Stimulated activated CD4-positive, alpha-beta T cell treated with anti-CD3 and anti-CD28 coated beads, Interleukin-4, amount 100 ng/mL, for 24 hours (primary cell): ENCODE measurements around the gene RSPH10B2.
"Not testable (repeated sequence)": the region's sequence is repeated elsewhere in the genome, so short reads cannot be mapped to it uniquely, and the experiment has no call there.

Experiments used
- DNase-seq: peaks from one replicate; pipeline ENCODE4 v3.0.0-alpha.2; 2020

RSPH10B2 gene

DNA sequence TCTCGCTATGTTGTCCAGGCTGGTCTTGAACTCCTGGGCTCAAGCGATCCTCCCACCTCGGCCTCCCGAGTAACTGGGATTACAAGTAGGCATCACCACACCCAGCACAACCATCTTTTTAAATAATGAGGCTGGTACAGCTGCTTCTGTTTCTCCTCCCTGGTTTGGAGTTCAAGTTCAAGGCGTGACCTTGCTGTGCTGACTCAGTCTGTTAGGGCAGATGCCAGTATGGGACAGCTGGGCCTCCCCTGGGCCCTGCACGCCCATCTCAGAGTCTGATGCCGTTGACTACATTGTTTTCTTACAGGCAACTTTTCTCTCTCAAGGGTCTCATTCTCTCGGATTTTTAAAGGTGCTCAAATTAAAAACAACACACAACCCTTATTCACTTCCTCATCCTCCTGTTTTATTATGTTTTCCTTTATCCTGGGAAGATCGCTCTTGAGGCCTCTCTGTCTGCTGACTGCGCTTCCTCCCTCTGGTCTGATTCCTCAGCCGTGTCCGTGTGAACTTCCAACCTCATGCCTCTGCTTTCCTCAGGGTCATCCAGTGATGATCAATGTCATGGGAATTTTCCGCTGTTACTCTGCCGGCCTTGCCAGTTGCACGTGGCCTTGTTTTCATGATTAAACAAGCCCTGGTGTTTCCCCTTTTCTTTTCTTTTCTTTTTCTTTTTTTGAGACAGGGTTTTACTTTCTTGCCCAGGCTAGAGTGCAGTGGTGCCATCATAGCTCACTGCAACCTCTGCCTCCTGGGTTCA, 38.4 kb downstream of the RSPH10B2 start:
- DNase-seq: not testable (repeated sequence)

DNA sequence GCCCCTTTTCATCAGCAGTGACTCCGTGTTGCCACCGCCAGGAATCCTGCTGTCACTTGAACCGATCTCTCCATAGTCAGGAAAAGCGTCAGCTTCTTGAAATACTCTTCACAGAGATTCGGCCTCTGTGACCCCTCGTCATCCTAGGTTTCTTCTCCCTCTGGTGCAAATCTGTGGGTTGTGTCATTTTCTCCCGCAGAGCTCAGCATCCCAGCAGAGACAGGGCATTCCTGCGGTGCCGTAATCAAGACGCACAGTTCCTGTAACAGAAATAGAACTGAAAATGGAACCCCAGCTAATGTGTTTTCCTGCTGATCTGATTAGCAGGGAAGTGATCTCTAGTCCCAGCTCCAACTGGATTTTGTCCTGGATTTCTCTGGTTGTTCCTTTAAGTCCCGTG, 40.4 kb downstream of the RSPH10B2 start:
- not testable (repeated sequence) for DNase-seq

DNA sequence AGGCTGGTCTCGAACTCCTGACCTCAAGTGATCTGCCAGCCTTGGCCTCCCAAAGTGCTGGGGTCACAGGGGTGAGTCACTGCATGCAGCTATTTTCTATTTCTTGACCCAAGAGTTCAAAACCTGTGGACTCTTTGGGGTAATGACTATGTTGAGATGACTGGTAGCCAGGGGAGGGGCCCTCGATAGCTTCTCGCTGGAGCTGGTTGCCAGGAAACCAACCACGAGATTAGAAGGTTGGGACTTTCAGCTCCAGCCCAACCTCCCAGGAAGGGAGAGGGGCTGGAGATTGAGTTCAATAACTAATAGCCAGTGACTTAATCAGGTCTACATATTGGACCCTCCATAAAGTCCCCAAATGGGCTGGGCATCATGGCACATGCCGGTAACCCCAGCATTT, 43.3 kb downstream of the RSPH10B2 start:
- DNase-seq: not testable (repeated sequence)

DNA sequence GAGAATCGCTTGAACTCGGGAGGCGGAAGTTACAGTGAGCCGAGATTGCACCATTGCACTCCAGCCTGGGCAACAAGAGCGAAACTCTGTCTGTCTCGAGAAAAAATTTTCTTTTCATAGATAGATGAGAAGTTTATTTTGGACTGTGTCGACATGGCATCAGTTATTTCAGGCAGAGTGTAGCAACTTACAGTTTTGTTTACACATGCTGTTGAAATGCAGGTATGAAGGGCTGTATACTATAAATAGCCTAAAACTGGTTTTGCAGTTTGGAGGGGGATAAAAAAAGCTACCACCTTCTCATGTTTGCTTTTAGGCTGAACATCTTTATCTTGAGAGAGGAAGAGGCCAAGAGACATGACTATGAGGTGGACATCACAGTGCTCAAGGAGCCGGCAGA, 44.1 kb downstream of the RSPH10B2 start:
- not testable (repeated sequence) for DNase-seq

DNA sequence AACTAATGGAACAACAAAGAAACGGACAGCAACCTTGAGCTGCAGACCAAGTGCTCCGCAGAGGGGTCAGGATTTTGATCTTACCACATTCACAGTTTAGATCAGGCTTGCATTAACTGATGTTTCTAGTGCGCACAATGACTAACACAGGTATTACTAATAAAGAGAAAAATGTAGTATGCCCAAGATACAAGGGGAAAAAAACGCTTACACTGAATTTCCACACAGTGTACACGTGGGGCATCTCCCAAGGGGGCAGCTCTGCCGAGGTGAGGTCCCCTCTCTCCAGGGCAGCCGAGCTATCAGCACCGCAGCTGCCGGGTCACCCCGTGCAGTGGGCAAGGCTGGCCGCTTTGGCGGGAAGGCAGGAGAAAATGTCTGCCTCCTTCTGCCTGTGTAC, 46.0 kb downstream of the RSPH10B2 start:
- DNase-seq: not testable (repeated sequence)

DNA sequence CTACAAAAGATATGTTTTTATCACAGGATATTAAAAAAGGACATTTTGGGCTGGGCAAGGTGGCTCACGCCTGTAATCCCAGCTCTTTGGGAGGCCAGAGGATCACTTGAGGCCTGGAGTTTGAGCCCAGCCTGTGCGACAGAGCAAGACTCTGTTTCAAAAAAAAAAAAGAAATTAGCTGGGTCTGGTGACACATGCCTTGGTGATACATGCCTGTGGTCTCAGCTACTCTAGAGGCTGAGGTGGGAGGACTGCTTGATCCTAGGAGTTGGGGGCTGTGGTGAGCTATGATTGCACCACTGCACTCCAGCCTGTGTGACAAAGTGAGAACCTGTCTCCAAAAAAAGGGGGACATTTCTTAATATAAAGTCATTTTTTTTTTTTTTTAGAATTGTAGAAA, 46.4 kb downstream of the RSPH10B2 start:
- DNase-seq: not testable (repeated sequence)

DNA sequence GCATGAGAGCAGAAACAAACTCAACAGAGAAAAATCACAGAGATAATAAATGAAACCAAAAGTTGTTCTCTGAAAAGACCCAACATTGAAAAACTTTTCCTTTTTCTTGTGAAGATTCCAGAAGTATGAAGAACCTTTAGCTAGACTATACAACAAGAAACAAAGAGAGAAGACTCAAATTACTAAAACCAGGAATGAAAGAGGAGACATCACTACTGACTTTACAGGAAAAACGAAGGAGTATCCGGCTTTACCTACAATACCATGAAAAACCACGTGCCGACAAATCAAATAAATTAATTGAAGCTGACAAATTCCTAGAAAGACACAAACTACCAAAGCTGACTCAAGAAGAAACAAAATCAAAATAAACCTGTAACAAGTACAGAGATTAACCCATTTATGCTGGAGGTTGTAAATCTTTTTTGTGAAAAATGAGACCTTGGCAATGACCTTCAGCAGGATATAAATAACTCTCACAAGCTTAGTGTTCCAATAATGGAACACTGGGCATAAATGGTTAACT, 53.6 kb downstream of the RSPH10B2 start:
- DNase-seq: not testable (repeated sequence)

DNA sequence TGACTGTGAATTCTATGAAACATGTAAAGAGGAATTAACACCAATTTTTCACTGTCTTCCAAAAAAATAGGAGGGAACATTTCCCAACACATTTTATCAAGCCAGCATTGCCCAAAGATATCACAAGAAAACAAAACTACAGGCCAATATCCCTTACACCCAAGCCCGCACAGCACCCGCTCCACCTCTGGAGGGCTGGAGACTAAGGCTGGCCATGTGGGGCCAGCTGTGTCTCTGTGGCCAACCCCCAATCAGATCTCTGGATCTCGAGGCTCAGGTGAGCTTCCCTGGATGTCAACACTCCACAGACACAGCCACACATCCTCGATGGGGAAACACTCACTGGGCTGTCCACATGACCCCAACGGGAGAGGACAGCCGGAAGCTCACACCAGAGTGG, 54.1 kb downstream of the RSPH10B2 start:
- not testable (repeated sequence) for DNase-seq

DNA sequence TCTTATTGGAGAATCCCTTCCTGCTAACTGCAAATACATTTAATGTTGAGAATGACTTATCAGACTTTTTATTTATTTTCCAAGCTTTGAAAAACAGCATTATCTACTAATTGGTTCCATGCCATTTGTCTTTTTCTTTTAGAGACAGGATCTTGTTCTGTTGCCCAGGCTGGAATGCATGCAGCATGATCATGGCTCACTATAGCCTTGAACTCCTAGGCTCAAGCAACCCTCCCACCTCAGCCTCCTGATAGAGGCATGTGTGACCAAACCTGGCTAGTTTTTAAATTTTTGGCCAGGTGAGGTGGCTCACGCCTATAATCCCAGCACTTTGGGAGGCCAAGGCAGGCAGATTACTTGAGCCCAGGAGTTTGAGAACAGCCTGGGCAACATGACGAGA, 59.1 kb downstream of the RSPH10B2 start:
- not testable (repeated sequence) for DNase-seq

DNA sequence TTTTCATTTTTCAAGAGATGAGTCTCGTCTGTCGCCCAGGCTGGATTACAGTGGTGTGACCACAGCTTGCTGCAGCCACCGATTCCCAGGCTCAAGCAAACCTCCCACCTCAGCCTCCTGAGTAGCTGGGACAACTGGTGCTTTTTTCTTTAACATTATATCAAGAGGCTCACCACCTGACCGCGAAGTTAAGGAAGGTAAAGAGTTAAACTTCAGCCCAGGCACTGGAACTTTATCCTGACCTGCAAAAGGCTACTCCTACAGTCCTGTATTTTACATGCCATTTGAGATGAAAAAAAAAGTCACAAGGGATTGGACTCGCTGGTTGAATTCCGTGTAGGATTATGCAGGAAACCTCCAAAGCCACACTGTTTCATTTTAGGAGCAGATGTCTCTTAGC, 61.6 kb downstream of the RSPH10B2 start:
- DNase-seq: not testable (repeated sequence)

DNA sequence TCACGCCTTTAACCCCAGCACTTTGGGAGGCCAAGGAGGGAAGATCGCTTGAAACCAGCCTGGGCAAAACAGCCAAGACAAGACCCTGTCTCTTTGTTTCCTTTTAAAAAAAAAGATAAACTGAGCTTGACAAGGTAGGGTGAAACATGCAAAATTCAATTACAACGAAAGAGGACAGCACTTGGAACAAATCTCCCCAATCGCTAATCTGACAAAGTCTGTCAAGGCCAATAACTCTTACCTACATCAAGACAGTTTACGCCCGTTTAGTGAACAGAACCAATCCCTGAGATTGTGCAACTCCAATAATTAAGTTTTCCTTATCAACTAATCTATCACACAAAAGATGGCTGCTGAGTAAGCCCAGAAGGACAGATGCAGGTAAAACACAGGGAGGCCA, 67.7 kb downstream of the RSPH10B2 start:
- DNase-seq: not testable (repeated sequence)

DNA sequence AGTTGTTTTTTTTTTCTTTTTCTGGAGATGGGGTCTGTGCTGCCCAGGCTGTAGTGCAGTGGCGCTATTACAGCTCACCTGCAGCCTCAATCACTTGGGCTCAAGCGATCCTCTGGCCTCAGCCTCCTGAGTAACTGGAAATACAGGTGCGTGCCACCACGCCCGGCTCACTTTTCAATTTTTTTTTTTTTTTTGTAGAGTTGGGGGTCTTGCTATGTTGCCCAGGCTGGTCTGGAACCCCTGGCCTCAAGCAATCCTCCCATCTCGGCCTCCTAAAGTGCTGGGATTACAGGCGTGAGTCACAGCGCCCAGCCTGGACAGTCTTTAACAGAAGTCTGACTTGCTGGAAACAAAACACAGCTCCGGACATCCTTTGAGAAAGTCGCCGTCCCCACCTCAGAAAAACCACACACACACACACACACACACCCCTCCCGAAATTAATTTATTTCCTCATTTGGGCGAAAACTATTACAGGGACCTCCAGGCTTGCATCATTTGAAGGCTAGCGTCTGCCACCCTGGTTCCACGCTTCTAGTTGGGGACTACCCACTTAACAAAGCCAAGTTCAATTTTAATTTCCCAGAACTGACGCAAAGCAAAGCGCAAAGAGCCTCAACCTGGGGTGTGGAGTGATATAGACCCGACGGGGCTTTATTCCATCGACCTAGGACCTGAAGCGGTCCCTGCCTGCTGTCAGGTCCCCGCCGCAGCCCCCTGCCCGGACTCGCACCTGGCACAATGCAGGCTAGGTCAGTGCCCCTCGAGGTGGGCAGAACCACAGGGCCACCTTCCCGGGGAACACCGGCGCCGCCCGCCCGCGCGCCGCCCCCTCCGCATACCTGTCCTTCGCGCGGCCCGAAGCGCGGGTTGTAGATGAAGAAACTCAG, 71.6 kb downstream of the RSPH10B2 start:
- not testable (repeated sequence) for DNase-seq

DNA sequence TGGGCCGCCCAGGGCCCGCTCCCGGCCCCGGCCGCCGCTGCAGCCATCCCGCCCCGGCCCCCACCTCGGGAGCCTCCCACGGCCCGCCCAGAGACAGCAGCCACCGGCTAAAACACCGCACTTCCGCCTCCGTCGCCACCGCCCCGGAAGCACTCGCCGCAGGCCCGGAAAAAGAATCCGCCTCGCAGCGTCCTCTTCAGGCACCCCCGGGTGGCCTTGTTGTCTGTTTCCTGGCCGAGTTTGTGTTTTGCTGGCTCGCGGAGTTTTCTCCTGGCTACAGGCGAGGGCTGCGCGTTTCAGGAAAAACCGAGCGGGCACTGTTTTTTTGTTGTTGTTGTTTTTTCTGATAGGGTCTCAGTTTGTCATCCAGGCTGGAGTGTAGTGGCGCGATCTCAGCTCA, 72.2 kb downstream of the RSPH10B2 start, which contains the start of gene CCZ1B:
Gene CCZ1B, minus strand, starts transcription at position 125 of the 400 bp plus-strand sequence. Its CDS starts 78 bp downstream, at position 47.
- peak; percentile 92 for DNase-seq

DNA sequence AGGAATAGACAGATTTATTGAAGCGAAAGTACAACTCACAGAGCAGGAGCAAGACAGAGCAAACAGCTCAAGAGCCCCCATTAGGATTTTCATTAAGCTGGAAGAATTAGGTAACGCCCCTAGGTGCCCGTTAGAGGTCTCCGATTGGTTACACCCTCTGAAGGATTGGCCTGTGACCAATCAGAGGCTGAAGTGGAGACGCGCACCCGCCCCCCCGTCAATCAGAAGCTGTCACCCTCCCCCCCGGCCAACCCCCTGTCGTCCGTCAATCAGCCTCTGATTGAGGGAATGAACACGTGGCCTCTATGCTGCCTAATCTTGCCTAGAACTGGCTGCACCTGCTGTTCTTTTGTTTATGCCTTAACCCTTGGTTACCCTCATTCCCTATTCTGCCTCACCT, 73.3 kb downstream of the RSPH10B2 start:
- DNase-seq: not testable (repeated sequence)

DNA sequence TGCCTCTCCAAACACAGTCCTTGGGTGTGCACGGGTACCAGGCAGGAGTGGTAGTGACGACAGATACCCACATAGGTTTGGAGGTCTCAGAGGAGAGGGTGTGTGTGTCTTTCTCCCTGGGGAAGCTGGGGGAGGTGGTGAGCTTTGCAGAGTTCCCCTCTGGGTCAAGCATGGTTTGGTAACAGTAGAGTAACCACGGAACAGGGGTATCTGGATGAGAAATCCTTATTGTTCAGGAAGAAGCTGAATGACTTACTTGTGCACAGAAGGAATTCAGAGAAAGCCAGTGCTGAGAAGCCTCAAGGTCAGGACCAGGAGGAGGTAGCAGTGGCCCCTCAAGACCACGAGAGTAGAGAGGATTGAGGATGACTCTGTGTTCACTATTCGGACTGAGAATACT, 75.7 kb downstream of the RSPH10B2 start:
- DNase-seq: not testable (repeated sequence)

DNA sequence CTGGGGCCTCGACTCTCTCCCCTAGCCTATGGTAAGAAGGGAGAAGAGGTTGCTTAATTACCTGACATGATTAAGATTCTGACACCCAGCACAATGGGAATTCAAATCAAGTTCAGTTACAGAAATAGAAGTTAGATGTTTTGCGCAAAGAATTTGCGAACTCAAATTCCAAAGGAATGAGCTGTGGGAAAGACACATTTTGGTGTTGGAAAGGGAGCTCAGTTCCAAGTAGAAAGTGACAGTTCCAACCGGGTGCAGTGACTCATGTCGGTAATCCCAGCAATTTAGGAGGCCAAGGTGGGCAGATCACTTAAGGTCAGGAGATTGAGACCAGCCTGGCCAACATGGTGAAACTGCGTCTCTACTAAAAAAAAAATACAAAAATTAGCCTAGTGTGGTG, 76.1 kb downstream of the RSPH10B2 start:
- not testable (repeated sequence) for DNase-seq

DNA sequence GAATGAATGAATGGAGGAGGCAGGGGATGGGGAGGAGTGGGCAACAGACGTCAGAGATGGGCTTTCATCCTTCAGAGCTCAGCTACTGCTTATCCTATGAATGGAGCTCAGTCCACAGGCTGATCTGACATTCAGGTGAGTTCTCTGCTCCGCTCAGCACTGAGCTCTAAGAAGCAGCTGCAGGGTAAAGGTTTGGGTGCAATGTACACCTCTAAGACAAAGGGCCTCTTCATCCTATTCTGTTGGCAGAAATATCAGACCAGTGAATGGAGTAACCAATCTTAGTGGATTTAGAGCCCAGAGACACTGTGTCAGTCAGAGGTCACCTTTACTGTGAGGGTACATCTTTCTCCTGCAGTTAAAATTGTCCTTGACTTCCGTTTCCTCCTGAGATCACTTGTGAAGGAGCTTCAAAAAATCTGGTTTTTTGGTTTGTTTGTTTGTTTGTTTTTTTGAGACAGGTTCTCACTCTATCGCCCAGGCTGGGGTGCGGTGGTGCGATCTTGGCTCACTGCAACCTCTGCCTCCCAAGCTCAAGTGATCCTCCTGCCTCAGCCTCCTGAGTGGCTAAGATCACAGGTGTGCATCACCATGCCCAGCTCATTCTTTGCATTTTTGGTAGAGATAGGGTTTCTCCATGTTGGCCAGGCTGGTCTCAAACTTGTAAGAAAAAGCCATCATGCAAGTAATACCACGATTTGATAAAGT, 77.3 kb downstream of the RSPH10B2 start:
- DNase-seq: no peak

DNA sequence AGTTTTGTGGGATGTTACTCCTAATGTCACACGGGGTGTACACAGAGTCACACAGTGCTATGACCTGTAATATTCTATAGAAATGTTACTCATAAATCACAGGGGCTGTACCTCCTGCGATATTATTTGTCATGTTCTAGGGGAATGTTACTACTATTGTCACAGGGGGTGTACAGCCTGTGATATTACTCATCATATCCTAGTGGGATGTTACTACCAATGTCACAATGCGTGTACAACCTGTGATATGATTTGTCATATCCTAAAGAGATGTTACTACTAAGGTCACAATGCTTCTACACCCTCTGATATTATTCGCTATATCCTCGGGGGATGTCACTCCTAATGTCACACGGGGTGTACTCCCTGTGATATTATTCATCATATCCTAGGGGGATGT, 79.7 kb downstream of the RSPH10B2 start:
- no peak for DNase-seq

DNA sequence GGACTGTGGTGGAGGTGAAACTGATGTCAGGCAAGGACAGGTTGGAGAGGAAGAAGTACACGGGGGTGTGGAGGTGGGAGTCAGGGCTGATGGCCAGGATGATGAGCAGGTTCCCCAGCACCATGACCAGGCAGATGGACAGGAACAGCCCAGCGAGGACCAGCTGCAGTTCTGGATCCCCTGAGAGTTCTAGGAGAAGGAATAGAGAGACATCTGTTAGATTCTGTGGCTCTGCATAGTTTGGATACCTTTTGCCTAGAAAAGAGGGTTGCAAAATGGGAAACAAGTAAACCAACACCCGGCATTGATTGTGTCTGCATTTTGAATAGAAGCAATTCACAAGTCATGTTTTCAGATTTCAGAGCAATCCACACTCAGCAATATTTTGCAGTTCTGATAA, 81.6 kb downstream of the RSPH10B2 start:
- DNase-seq: not testable (repeated sequence)

DNA sequence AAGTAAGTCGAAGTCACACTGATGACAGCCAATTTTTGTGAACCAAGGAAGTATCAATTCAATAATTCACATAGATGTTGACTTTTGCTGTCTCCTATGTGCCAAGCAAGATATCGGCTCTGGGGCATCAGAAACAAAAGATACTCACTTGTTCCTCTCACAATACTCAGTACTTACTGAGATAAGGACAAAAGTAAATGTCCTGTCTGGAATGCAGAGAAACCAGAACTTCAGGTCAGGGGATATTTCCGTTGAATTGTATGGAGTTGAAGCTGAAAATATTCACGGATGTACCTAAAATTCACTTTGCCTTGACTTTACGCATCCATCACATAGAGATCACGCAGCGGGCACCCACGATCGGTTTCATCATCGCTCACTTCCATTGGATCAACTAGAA, 83.2 kb downstream of the RSPH10B2 start:
- DNase-seq: not testable (repeated sequence)

DNA sequence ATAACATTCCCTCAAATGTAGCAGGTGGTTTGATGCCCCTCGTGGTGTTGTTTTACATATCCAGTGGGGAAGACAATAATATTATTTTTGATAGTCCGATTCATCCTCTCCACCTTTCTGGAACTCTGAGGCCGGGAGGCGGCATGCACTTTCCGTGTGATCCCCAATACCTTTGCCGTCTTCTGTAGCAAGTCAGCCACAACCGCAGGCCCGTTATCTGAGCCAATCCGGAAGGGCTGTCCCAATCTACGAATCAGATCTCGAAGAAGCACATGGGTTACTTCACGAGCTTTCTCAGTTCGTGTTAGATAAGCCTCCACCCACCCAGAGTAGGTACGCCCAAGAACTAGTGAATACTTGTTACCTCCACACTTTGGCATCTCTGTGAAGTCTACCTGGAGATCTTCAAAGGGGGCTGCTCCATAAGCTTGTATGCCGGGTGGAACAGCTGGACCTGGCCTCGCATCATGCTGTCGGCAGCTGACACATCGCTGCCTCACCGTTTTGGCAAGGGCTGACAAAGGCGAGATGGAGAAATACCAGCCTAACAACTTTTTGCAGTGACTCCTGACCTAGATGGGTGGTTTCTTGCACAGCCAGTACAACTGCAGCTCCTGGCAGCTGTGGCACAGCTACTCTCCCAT, 88.5 kb downstream of the RSPH10B2 start:
- DNase-seq: not testable (repeated sequence)

DNA sequence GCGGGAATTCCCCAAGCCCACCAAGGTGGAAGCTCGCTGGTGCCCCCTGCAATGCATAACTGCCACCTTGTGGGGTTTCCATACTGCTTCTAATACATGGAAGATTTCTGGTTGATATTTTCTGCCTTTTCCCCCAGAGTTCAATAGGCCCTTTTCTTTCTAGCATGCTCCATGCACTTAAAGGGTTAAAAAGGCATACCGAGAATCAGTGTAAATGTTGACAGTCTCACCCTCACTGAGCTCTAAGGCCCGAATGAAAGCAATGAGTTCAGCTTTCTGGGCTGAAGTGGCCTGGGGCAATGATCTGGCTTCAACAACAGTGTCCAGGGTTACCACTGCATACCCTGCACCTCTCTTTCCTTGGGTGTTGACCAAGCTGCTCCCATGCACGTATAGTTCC, 89.2 kb downstream of the RSPH10B2 start:
- not testable (repeated sequence) for DNase-seq
